ENCODE data around the gene OSBPL6. TPM values are rescaled to one million over a fixed set of nuclear protein-coding genes. Genes with fewer than 3 reads are reported as not detected.
"Not testable (repeated sequence)": the region's sequence is repeated elsewhere in the genome, so short reads cannot be mapped to it uniquely, and the experiment has no call there.

Gene OSBPL6
- 2.8 and 3.1 TPM in 2 replicates for total RNA-seq (2014; rRNA removed; shearing (Covaris generic))

DNA sequence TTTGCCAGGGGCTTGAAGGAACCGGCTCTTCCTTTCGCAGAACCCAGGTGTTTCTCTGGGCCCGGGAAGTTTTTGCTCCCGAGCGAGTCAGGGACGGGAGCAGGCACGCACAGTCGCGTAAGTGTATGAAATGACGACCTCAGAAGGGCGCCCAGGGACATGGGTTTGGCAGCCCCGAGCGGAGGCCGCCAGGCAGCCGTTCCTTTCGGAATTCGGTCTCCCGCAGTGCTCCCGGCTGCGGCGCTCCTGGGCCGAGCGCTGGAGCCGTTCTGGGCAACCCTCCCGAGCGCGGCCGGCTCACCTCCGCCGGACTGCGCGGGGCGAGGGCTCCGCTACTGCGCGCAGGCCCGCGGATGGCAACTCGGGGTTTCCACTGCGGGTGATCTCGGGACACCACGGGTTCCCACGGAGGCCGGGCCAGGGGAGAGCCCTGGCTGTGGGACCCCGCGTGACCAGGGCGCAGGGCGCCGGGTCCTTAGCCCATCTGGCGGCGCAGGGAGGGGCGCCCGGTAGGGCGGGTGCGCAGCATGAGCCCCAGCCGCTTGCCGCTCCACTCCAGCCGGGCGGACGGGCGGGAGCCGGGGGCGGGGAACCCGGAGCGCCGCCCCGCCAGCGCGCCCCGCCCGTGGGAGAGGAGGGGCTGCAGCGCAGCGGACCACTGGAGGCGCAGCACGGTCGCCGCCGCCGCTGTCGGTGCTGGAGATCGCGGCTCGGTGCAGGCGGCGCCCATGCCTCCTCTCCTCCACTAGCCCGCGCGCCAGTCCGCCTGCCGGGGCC is at the start of gene OSBPL6:
Gene OSBPL6 (plus strand): TSS at position 690 of the 777 bp plus-strand sequence. CDS start 111,673 bp downstream, outside the sequence.
- DNase-seq (ENCODE audit: low spot score), result peak; percentile 64

DNA sequence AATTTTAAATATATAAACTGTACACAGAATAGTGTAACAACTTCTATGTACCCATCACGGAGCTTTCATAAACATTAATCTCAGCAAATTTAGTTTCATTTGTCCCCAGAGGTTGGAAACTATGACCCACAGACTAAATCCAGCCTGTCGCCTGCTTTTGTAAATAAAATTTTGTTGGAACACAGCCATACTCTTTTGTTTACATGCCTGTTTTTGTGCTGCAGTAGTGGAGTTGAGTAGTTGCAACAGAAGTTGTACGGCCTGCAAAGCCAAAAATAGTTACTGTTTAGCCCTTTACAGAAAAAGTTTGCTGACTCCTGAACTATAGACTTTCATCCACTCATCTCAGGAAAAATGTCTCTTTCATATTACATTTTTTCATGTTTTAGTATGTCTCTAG is 42.3 kb upstream of the OSBPL6 start:
- no peak for DNase-seq (ENCODE audit: low spot score)

DNA sequence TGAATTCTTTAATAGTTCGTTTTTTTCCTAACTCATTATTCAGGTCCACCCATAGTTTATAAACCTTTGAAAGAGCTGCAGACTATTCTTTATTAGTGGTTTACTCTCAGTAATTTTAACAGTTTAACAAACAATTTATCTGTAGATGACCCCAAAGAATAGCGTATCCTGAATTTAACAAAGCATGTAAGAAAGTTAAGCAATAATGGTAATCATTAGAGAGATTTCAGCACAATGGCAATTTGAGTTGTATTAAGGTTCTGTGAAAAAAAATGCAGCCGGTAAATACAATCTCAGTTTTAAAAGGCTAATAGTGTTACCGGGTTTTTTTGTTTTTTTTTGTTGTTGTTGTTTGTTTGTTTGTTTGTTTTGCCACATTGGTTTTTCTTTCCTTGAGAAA is 41.8 kb upstream of the OSBPL6 start:
- no peak for DNase-seq (ENCODE audit: low spot score)

DNA sequence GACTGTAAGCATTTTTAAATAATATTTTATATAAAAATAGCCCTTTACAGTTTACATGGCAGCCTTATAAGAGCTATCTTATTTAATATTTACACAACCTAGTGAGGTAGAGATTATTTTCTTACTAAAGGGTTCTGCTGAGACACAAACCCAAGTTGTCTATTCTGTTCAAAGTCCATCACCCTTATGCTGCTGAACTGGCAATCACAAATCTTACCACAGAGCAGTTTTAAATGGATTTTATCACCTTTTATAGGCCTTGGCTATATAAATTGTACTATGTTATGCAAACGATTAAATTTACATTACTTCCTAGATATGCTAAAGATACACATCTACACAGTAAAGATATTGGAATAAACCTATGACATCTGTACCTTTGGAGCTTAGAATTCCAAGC is 41.3 kb upstream of the OSBPL6 start:
- DNase-seq (ENCODE audit: low spot score), result no peak

DNA sequence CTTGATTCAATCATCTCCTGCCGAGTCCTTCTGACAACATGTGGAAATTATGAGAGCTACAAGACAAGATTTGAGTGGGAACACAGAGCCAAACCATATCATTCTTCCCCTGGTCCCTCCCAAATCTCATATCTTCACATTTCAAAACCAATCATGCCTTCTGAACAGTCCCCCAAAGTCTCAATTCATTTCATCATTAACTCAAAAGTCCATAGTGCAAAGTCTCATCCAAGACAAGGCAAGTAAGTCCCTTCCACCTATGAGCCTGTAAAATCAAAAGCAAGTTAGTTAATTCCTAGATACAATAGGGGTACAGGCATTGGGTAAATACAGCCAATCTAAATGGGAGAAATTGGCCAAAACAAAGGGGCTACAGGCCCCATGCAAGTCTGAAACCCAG is 40.4 kb upstream of the OSBPL6 start:
- not testable (repeated sequence) for DNase-seq (ENCODE audit: low spot score)

DNA sequence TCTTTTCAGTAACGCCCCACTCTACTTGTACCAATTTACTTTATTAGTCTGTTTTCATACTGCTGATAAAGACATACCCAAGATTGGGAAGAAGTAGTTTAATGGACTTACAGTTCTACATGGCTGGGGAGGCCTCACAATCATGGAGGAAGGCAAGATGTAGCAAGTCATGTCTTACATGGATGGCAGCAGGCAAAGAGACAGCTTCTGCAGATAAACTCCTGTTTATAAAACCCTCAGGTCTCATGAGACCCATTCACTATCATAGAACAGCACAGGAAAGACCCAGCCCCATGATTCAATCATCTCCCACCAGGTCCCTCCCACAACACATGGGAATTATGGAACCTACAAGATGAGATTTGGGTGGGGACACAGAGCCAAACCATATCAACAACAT is 38.8 kb upstream of the OSBPL6 start:
- DNase-seq (ENCODE audit: low spot score), result no peak

DNA sequence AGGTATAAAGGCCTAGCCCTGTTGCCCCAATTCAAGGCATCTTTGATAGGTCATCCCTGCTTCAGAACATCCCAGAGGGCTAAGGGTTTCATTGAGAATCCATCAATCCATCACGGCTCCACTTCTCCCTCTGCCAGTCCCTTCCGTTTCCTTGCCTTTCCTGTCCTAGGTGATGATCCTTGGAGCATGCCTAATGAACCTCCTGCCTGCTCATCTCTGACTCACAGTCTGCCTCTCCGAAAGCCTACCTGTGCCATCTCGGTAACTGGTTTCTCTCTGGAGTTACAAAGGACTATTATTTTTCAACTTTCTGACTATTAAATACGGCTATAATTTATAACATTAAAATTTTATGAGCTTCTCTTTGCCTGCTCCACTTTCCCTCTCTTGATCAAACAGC is 36.7 kb upstream of the OSBPL6 start:
- DNase-seq (ENCODE audit: low spot score), result no peak

DNA sequence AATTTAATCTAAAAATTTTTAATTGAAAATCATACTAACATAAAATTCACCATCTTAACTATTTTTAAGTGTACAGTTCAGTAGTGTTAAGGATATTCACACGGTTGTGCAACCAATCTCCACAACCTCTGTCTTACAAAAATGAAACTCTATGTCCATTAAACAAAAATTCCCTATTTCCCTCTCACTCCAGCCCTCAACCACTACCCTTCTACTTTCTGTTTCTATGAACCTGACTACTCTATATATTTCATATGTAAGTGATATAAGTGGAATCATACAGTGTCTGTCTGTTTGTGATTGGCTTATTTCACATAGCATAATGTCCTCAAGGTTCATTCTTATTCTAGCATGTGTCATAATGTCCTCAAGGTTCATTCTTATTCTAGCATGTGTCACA is 34.3 kb upstream of the OSBPL6 start:
- no peak for DNase-seq (ENCODE audit: low spot score)

DNA sequence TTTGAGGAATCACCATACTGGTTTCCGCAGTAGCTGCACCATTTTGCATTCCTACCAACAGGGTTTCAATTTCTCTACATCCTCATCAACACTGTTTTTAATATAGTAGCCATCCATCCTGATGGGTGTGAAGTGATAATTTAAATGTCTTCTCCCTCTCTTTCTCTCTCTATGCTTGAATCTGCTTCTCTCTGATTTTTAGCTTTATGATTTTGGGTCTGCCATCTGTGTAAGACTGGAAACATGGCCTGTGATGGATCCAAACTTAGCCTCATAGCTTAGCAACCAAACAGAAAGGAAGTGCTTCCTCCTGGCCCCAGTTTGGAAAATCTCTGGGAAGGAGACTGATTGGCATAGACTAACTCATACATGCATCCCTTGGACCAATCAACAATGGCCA is 33.7 kb upstream of the OSBPL6 start:
- DNase-seq (ENCODE audit: low spot score), result no peak

DNA sequence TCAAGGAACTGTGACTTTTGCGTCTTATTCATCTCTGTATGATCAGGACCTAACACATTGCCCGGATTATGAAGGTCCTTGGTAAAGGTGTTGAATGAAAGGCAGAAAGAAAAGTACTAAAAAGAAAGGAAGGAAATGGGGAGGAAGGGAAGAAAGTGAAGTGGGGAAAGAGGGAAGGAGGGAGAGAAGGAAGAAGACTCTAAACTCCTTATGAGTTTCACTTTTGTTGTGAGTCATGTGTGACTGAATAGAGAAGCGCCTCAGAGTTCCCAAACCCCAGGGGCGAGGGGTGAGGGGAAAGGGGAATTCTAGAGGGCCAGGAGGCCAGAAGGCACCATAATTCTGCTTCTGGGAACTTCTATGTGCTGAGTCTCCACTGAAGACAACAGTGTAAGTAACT is 30.9 kb upstream of the OSBPL6 start:
- peak; percentile 22 for DNase-seq (ENCODE audit: low spot score)

DNA sequence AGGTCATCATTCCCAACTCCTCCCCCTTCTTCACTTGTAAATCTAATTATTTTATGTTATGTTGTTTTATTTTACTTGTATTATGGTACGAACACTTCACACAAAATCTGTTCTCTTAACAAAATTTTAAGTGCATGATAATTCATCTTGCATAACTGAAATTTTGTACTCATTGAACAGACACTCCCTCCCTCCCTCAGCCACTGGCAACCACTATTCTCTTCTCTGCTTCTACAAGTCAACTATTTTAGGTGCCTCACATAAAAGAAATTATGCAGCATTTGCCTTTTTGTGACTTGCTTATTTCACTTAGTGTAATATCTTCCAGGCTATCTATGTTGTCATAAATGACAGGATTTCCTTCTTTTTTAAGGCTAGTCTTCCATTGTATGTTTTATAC is 30.4 kb upstream of the OSBPL6 start:
- DNase-seq (ENCODE audit: low spot score), result no peak

DNA sequence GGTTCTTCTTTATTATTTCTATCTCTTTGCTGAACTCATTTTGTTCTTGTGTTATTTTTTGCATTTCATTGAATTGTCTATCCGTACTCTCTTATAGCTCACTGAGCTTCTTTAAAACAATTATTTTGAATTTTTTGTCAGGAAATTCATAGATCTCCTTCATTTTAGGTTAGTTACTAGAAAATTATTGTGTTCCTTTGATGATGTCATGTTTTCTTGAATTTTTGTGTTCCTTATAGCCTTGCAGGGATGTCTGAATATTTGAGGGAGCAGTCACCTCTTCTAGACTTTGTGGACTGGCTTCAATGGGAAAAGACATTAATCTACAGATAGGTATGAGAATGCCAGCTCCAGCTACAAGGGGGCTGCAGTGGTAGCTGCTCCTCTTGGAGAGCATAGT is 20.7 kb upstream of the OSBPL6 start:
- no peak for DNase-seq (ENCODE audit: low spot score)

DNA sequence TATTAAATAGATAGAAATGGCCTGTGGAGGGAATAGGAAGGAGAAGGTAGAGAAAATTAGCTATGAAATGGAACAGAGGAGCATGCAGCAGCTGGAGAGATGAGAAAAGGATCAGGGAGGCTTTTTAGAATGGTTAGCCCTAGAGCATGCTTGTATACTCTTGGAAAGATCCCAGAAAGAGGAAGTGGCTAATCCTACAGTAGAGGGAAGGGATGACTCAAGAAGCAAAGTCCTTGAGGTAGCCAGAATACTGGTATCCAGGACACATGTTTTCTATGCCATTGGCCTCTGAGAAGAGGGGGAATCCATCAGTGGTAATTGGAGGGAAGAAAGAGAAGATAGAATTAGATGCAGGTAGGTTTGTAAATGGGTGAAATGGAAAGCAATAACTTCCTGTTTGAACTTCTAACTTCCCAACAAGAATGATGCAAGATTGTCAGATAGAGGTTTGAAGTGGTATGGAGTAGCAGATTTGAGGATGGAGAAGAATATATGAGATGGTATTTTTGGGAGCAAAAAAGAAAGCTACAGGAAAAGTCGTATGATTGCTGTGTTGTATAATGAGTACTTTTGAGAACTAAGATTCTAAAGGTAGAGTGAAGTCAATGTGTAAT is 17.1 kb upstream of the OSBPL6 start:
- no peak for DNase-seq (ENCODE audit: low spot score)

DNA sequence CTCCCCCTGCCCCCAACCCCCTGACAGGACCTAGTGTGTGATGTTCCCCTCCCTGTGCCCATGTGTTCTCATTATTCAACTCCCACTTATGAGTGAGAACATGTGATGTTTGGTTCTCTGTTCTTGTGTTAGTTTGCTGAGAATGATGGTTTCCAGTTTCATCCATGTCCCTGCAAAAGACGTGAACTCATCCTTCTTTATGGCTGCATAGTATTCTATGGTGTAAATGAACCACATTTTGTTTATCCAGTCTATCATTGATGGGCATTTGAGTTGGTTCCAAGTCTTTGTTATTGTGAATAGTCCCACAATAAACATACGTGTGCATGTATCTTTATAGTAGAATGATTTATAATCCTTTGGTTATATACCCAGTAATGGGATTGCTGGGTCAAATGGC is 13.7 kb upstream of the OSBPL6 start:
- not testable (repeated sequence) for DNase-seq (ENCODE audit: low spot score)

DNA sequence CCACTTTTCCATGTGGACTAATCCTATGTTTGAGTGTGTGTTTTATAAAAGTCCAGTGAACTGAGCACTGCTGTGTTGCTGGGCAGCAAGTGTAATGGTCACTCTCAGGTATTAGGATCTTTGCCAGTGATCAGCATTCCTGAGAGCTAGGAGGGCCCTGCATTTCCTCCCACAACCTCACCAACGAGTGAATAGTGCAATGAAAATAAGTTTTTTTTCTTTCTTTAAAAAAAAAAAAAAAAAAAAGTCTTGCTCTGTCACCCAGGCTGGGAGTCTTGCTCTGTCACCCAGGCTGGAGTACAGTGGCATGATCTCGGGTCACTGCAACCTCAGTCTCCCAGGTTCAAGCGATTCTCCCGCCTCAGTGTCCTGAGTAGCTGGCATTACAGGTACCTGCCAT is 6.5 kb upstream of the OSBPL6 start:
- no peak for DNase-seq (ENCODE audit: low spot score)

DNA sequence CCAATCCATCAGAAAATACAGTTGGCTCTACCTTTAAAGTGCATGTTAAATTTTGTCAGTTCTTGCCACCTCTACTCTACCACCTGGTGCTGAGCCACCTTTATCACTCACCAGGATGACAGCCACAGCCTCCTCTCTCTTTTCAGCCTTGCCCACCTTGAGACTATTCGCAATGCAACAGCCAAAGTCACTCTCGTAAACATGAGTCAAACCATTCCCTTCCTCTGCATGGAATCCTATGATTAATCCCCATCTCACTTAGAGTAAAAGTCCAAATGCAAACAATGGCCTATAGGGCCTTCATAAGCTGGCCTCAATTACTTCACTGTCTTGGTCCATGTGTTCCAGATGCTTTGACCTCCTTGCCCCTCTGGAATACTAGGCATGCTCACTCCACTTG is 5.8 kb upstream of the OSBPL6 start:
- DNase-seq (ENCODE audit: low spot score), result no peak

DNA sequence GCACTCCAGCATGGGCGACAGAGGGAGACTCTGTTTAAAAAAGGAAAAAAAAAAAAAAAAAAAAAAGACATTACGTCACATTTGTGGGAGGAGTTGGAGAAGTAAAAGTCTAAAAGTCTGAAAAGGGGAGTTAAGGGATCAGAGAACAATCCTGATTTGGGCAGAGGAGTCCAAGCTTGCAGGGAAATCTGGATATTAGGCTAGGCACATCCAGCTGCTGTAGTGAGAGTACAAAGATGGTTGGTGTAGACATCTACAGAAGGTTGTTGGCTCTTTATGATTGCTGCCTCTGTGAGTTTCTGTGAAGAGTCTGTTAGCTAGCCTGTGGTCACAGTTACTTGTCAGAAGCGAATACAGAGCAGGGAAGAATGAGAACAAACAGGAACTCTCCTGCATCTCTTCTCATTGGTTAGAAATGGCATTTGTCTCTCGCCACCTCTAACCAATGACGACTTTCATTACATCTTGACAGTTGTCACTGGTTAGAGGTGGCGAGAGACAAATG is 3.3 kb upstream of the OSBPL6 start:
- no peak for DNase-seq (ENCODE audit: low spot score)

DNA sequence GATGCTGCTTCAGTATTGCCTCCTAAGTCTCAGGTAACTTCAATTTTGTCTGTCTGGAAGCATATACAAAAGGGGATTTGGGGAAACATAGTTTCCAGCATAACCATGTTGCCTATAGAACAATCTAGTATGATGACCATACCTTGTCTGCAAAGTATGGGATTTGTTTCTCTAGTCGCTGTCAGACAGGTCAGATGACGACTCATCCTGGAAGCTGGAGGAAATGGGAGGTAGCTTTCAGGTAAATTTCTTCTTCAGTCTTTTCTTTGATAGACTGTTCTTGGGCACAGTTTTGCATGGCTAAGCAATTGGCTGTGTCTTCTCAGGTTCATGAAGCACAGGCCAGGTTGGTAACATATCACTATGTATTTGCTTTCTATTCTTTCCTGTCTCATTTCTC is 2.8 kb upstream of the OSBPL6 start:
- no peak for DNase-seq (ENCODE audit: low spot score)

DNA sequence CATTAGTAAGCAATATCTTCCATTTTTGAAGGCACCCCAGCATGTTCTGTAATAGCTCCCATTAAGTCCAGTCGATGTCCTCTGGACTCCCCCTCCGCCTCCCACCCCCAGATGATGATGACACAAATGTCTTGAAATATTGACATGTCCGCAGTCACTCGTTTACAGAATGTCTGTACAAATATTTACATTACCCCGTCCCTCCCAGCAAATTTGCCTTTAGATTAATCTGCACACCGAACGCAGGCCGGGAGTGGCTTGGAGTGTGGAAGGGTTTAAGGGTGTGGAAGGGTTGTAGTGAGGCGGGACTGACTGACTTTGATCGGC is 853 bp upstream of the OSBPL6 start:
- no peak for DNase-seq (ENCODE audit: low spot score)

DNA sequence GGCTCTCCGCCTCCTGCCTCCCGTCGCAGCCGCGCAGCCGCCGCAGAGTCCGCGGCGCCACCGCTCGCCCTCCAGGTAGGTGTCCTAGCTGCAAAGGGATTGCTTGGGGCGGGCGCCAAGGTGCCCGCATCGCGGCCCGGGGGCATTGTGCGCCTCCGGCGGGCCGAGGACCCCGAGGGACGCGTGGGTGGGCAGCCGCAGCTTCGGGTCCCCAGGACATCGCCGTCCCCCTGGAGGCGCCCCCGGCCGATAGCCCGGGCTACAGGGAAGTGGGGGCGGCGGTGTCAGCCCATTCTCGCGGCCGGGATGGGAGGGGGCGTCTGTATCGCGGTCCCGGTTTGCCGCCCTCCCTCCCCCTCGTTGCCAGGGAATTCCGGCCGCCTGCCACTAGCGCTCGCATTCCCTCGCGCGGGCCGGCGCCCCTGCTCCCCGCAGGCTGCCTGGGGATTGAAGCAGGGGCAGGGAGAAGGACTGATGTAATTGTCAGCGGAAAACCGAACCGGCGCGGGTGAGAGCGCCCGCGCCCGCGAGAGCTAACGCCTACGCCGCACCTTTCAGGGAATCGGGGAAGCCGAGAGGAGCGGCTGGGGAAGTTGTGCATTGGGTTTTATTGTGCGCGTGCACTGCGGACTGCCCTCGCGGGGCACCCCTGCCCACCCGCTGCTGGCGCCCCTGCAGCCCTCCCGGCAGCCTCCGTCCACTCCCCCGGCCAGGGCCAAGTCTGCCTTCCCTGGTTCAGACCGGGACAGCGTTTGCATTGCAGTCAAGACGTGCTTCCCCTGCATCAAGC is 483 bp downstream of the OSBPL6 start:
- peak; percentile 43 for DNase-seq (ENCODE audit: low spot score)

DNA sequence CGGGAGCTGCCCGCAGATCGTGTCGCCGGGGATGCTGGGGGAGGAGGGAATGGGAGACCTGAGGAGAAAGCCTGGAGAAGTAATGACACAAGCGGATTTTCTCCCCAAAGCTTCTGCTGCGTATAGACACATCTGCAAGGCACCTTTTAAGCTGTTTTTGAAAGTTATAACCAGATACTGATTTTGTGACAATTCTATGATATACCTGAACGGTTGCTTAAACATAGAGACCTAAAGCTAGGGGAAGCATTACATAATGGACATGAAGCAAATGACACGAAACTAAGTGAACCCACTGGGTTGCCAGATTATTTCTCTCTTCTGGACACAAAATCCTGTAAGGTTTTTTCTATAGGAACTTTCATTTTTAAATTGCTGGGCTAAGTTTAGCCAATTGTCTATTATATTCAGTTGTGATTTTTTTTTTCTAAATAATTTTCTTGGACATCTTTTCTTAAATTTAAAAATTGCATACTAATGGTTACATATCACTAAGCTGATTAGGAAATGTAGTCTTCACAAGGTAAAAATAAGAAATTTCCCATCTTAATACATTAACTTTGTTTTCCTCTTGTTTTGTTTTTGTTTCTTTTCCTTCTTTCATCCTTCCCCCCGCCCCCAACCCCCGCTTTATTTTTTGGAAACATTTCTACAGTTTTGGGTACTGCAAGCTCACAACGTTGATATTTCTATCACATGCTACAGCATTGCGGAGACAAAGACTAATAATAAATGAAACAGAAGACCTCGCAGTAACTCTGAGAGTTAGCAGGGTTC is 1.3 kb downstream of the OSBPL6 start:
- DNase-seq (ENCODE audit: low spot score), result no peak

DNA sequence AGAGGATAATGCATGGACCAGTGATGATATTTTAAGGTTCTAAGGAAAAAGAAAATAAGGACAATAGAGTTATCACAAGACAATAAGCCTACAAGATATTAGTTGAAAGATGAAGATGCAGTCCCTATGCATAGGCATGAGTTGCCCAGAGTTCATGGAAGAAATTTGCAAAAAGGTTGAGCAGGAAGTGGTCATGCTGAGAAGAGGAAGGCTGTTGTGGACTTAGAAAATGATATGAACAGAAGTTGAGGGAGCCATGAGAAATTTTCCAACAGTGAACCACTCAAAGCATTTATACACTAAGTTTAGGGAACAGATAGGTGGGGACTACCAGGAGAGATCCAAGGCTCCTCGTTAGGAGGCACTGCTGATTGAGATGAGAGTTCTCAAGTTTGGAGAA is 3.5 kb downstream of the OSBPL6 start:
- DNase-seq (ENCODE audit: low spot score), result no peak

Measured in A172 (cell line).